Endodermal cell (in vitro differentiated cells): Measurements from ENCODE around the gene SDHB. TPM values are rescaled to one million over a fixed set of nuclear protein-coding genes. Genes with fewer than 3 reads are reported as not detected.
A peak's percentile ranks its signal among the peaks of the same experiment; 100 is the strongest.

ENCODE experiments used
- DNase-seq: peaks from one replicate; pipeline ENCODE4 v3.0.0-alpha.2; 2017
- H3K27ac ChIP-seq: 2 replicates; pipeline ENCODE4 v1.5.1; 2013; ENCODE audit warnings: mild to moderate bottlenecking, low read depth, low read length, moderate library complexity
- H3K27me3 ChIP-seq: 2 replicates; pipeline ENCODE4 v1.6.1; 2013; ENCODE audit warnings: mild to moderate bottlenecking, low read length, moderate library complexity; ENCODE audit not compliant: insufficient read depth, control insufficient read depth, poor library complexity, severe bottlenecking
- H3K36me3 ChIP-seq: 2 replicates; pipeline ENCODE4 v1.7.0; 2013; ENCODE audit warnings: mild to moderate bottlenecking, low read length, moderate library complexity; ENCODE audit not compliant: control insufficient read depth, insufficient read depth
- H3K4me1 ChIP-seq: one replicate; pipeline ENCODE4 v1.7.0; 2013; ENCODE audit warnings: low read length; ENCODE audit not compliant: control insufficient read depth, insufficient read depth
- H3K4me3 ChIP-seq: 2 replicates; pipeline ENCODE4 v1.5.1; 2013; ENCODE audit warnings: mild to moderate bottlenecking, low read length, moderate library complexity
- H3K9ac ChIP-seq: 2 replicates; pipeline ENCODE4 v1.6.1; 2013; ENCODE audit warnings: mild to moderate bottlenecking, low read length, moderate library complexity; ENCODE audit not compliant: poor library complexity, severe bottlenecking; ENCODE audit errors: extremely low read depth
- H3K9me3 ChIP-seq: 2 replicates; pipeline ENCODE4 v1.6.1; 2013; ENCODE audit warnings: mild to moderate bottlenecking, low read length, moderate library complexity; ENCODE audit not compliant: control insufficient read depth
- H3K27ac Mint-ChIP-seq: 2 replicates; pipeline ENCODE4 v1.8.0; 2020; ENCODE audit warnings: mixed read lengths
- H3K27me3 Mint-ChIP-seq: 2 replicates; pipeline ENCODE4 v1.8.0; 2021; ENCODE audit warnings: mild to moderate bottlenecking, mixed read lengths; ENCODE audit not compliant: insufficient read depth
- H3K36me3 Mint-ChIP-seq: 2 replicates; pipeline ENCODE4 v1.8.0; 2020; ENCODE audit warnings: low read depth, mixed read lengths
- H3K4me1 Mint-ChIP-seq: 2 replicates; pipeline ENCODE4 v1.8.0; 2020; ENCODE audit warnings: mixed read lengths
- H3K4me3 Mint-ChIP-seq: 2 replicates; pipeline ENCODE4 v1.8.0; 2020; ENCODE audit warnings: mild to moderate bottlenecking, moderate library complexity, mixed read lengths
- H3K9me3 Mint-ChIP-seq: 2 replicates; pipeline ENCODE4 v1.8.0; 2020; ENCODE audit warnings: mild to moderate bottlenecking, mixed read lengths
- WGBS, 2 experiments: methylation state at CpG; one replicate each; pipeline versions ENCODE4 v1.1.5 to v1.1.7; 2013; ENCODE audit warnings: missing lambda C conversion rate in 2 of 2, mixed read lengths in 1 of 2; ENCODE audit not compliant: insufficient coverage in 1 of 2, insufficient read length in 1 of 2; 5-methylcytosine and 5-hydroxymethylcytosine counted together
- total RNA-seq, 2 donors: library from RNA; stranded (reverse); fragmentation: NEBNext Ultra II Directional in 1 of 2; extraction: Animal tissue kit (Norgen Biotek cat#: 25700) in 1 of 2; gene quantifications; 2 replicates in 1 of 2; 3 replicates in 1 of 2; pipeline ENCODE4 v1.2.1, GENCODE V29; 2021
- TF ChIP-seq, protein P1 (sequence below): fragments of 200-600 bp; sonication (generic); conservative IDR thresholded peaks from 2 replicates; pipeline ENCODE4 v1.5.0; 2021; ENCODE audit warnings: antibody characterized with exemption, mild to moderate bottlenecking

Gene SDHB
- total RNA-seq, 2 donors from 2014 or later: 68.5 to 75.2 TPM

DNA sequence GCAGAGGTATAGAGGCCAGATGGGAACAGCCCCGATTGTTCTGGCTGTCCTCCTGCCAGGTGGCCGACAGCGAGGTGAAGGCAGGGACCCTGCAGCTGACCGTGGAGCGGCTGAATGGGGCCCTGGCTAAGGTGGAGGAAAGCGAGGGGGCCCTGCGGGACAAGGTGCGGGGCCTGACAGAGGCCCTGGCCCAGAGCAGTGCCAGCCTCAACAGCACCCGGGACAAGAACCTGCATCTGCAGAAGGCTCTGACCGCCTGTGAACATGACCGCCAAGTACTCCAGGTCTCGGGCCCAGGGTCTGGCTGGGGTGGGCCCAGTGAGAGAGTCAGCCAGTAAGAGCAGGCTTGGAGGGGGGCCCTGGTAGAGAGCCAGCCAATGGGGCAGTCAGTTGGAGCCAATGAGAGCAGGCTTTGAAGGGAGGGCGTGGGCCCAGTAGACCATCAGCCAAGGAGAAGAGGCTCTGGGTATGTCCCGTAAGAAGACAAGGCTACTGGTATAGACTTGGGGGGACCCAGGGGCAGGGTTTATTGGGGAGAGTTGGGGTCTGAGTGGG, 84.7 kb downstream of the SDHB start:
- DNase-seq: peak; percentile 79
- Mint-ChIP-seq H3K27ac (no peak overlapping the region), H3K4me3 (no peak overlapping the region), H3K36me3 (peaks cover 46% of the 10 kb centered on the region), H3K4me1 (peaks cover 4% of the 10 kb centered on the region), H3K9me3 (no peaks in the 10 kb centered on the region), H3K27me3 (no peaks in the 10 kb centered on the region)
- H3K9me3 ChIP-seq: no peaks in the 10 kb centered on the region
- no peak overlapping the region for H3K4me3 ChIP-seq
- no peak overlapping the region for H3K9ac ChIP-seq
- no peaks in the 10 kb centered on the region for H3K27me3 ChIP-seq
- H3K4me1 ChIP-seq: no peaks in the 10 kb centered on the region
- peaks cover 18% of the 10 kb centered on the region for H3K36me3 ChIP-seq
- TF ChIP-seq, protein P1, sequence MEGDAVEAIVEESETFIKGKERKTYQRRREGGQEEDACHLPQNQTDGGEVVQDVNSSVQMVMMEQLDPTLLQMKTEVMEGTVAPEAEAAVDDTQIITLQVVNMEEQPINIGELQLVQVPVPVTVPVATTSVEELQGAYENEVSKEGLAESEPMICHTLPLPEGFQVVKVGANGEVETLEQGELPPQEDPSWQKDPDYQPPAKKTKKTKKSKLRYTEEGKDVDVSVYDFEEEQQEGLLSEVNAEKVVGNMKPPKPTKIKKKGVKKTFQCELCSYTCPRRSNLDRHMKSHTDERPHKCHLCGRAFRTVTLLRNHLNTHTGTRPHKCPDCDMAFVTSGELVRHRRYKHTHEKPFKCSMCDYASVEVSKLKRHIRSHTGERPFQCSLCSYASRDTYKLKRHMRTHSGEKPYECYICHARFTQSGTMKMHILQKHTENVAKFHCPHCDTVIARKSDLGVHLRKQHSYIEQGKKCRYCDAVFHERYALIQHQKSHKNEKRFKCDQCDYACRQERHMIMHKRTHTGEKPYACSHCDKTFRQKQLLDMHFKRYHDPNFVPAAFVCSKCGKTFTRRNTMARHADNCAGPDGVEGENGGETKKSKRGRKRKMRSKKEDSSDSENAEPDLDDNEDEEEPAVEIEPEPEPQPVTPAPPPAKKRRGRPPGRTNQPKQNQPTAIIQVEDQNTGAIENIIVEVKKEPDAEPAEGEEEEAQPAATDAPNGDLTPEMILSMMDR: no peak
- no peak overlapping the region for H3K27ac ChIP-seq
- WGBS, 2 experiments: 93 to 97% methylated on average over 6 to 14 of the region's 14 CpGs

Other genes with a start within 250 kb of the SDHB start
- gene RNU1-2, start 158.1 kb downstream of the SDHB start, total RNA-seq: 1,000 to 10,000 TPM; 2,483 to 3,611 TPM
- 10 to 100 TPM; 58.4 to 61.8 TPM for gene CROCC, start 132.1 kb downstream of the SDHB start, total RNA-seq
- 100 to 1,000 TPM; 120 to 170 TPM for gene MFAP2, start 73.4 kb downstream of the SDHB start, total RNA-seq
- 10 to 100 TPM; 69.4 to 82.6 TPM for gene ATP13A2, start 42.1 kb downstream of the SDHB start, total RNA-seq
- 1 to 10 TPM; 2.0 to 2.7 TPM for gene PADI2, start 65.4 kb upstream of the SDHB start, total RNA-seq
- gene PADI1, start 151.1 kb upstream of the SDHB start, total RNA-seq: under 1 TPM in 1 of 2 donors, not detected in 1; 0.13 TPM
- gene PADI3, start 195.1 kb upstream of the SDHB start, total RNA-seq: under 1 TPM; 0.29 to 0.33 TPM